MM.1S (cell line): Measurements from ENCODE around the gene CREB1.

Experiments
- DNase-seq: peaks from one replicate; pipeline ENCODE4 v3.0.0-alpha.2; 2015
- H2AFZ ChIP-seq: fragments of 300-600 bp; sonication (generic); 2 replicates; pipeline ENCODE4 v1.6.0; 2016; ENCODE audit warnings: antibody characterized with exemption, low read length
- H3F3A ChIP-seq: fragments of 300-600 bp; sonication (generic); 2 replicates; pipeline ENCODE4 v1.6.1; 2016; ENCODE audit warnings: mild to moderate bottlenecking, antibody characterized with exemption, low read length, moderate library complexity, mixed read lengths; ENCODE audit not compliant: insufficient read depth
- H3K27ac ChIP-seq: fragments of 300-600 bp; sonication (generic); 2 replicates; pipeline ENCODE4 v1.5.1; 2016; ENCODE audit warnings: mild to moderate bottlenecking, low read length
- H3K27me3 ChIP-seq: fragments of 300-600 bp; sonication (generic); replicated peaks from 2 replicates; pipeline ENCODE4 v1.6.0; 2016; ENCODE audit warnings: low read length; ENCODE audit not compliant: insufficient read depth
- H3K36me3 ChIP-seq: fragments of 300-600 bp; sonication (generic); replicated peaks from 2 replicates; pipeline ENCODE4 v1.6.1; 2016; ENCODE audit warnings: mild to moderate bottlenecking, low read length, mixed read lengths; ENCODE audit not compliant: insufficient read depth
- H3K4me1 ChIP-seq: fragments of 300-600 bp; sonication (generic); 2 replicates; pipeline ENCODE4 v1.6.1; 2016; ENCODE audit warnings: low read length, mixed read lengths
- H3K4me2 ChIP-seq: fragments of 300-600 bp; sonication (generic); 2 replicates; pipeline ENCODE4 v1.6.0; 2016; ENCODE audit warnings: low read depth, low read length
- H3K4me3 ChIP-seq: fragments of 300-600 bp; sonication (generic); 2 replicates; pipeline ENCODE4 v1.5.1; 2016; ENCODE audit warnings: low read length, mixed read lengths
- H3K79me2 ChIP-seq: fragments of 300-600 bp; sonication (generic); 2 replicates; pipeline ENCODE4 v1.6.1; 2016; ENCODE audit warnings: mixed run types, low read length, mixed read lengths
- H3K9ac ChIP-seq: fragments of 300-600 bp; sonication (generic); 2 replicates; pipeline ENCODE4 v1.6.1; 2016; ENCODE audit warnings: low read length, mixed read lengths
- H3K9me2 ChIP-seq: fragments of 300-600 bp; sonication (generic); replicated peaks from 2 replicates; pipeline ENCODE4 v1.6.1; 2016; ENCODE audit warnings: mild to moderate bottlenecking, low read length, mixed read lengths; ENCODE audit not compliant: insufficient read depth
- H3K9me3 ChIP-seq: fragments of 300-600 bp; sonication (generic); replicated peaks from 2 replicates; pipeline ENCODE4 v1.6.1; 2016; ENCODE audit warnings: mild to moderate bottlenecking, low read length, mixed read lengths; ENCODE audit not compliant: insufficient read depth
- H4K20me1 ChIP-seq: fragments of 300-600 bp; sonication (generic); 2 replicates; pipeline ENCODE4 v1.6.1; 2016; ENCODE audit warnings: mild to moderate bottlenecking, low read length, moderate library complexity, mixed read lengths; ENCODE audit not compliant: insufficient read depth
- EZH2 ChIP-seq: fragments of 300-600 bp; sonication (generic); optimal IDR thresholded peaks from 2 replicates; pipeline ENCODE3; 2017; ENCODE audit warnings: low read depth, mild to moderate bottlenecking, antibody characterized with exemption, low read length, mixed read lengths
- EZH2phosphoT487 ChIP-seq: fragments of 300-600 bp; sonication (generic); IDR thresholded peaks from 2 replicates; pipeline ENCODE4 v1.6.1; 2018; ENCODE audit warnings: antibody characterized with exemption, low read length
- TF ChIP-seq, protein P1 (sequence below): fragments of 300-600 bp; sonication (generic); IDR thresholded peaks from 2 replicates; pipeline ENCODE4 v1.5.1; 2016; ENCODE audit warnings: antibody characterized with exemption, low read length, mixed read lengths

CREB1 gene

GRCh38 chr2:207491086-207491485 is 38.7 kb upstream of the CREB1 start:
- no peak overlapping the region for H3K27ac ChIP-seq
- DNase-seq = no peak
- no peaks in the 10 kb centered on the region for H3K79me2 ChIP-seq
- no peaks in the 10 kb centered on the region for H3K27me3 ChIP-seq
- no peaks in the 10 kb centered on the region for H3K4me1 ChIP-seq
- H3K9me3 ChIP-seq = no peaks in the 10 kb centered on the region
- no peaks in the 10 kb centered on the region for H3F3A ChIP-seq
- H2AFZ ChIP-seq = no peak overlapping the region
- H3K4me3 ChIP-seq = no peak overlapping the region
- H3K36me3 ChIP-seq = no peaks in the 10 kb centered on the region
- H3K9ac ChIP-seq = no peak overlapping the region
- no peak overlapping the region for H3K4me2 ChIP-seq
- no peaks in the 10 kb centered on the region for H4K20me1 ChIP-seq
- TF ChIP-seq, protein P1, sequence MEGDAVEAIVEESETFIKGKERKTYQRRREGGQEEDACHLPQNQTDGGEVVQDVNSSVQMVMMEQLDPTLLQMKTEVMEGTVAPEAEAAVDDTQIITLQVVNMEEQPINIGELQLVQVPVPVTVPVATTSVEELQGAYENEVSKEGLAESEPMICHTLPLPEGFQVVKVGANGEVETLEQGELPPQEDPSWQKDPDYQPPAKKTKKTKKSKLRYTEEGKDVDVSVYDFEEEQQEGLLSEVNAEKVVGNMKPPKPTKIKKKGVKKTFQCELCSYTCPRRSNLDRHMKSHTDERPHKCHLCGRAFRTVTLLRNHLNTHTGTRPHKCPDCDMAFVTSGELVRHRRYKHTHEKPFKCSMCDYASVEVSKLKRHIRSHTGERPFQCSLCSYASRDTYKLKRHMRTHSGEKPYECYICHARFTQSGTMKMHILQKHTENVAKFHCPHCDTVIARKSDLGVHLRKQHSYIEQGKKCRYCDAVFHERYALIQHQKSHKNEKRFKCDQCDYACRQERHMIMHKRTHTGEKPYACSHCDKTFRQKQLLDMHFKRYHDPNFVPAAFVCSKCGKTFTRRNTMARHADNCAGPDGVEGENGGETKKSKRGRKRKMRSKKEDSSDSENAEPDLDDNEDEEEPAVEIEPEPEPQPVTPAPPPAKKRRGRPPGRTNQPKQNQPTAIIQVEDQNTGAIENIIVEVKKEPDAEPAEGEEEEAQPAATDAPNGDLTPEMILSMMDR = no peak
- TF ChIP-seq EZH2 (no peak), EZH2phosphoT487 (no peak)
- H3K9me2 ChIP-seq = no peaks in the 10 kb centered on the region

DNA sequence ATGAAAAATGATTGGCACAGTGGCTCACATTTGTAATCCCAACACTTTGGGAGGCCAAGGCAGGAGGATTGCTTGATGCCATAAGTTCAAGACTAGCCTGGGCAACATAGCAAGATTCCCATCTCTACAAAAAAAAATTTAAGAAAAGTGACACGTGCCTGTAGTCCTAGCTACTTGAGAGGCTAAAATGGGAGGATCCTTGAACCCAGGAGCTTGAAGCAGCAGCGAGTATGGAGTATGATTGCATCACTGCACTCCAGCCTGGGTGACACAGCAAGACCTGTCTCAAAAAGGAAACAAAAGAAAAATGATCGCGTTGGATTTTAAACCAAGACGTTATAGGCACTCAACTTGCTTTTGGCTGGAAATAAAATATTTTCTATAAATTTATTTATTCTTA is 37.8 kb upstream of the CREB1 start:
- H3F3A ChIP-seq = no peaks in the 10 kb centered on the region
- H3K36me3 ChIP-seq = no peaks in the 10 kb centered on the region
- no peak for DNase-seq

DNA sequence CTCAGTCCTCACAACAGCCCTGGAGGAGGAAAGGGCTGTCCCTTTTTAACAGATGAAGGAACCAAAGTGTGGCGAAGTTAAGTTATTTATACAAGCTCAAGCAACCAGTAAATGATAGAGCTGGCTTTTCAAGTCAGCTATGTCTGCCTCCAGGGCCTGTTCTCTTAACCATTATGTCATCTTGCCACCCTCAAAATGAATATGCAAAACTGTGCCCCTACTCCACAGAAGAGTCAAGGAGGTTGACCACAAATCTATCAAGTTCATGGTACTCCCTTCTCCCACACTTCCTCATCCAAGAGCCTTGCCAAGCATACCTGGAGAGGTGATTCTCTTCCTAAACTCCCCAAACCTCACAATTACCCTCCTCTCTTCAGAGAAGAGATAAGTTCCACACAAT is 37.3 kb upstream of the CREB1 start:
- H3K9me3 ChIP-seq = no peaks in the 10 kb centered on the region
- no peaks in the 10 kb centered on the region for H3K27me3 ChIP-seq
- H4K20me1 ChIP-seq = no peaks in the 10 kb centered on the region
- TF ChIP-seq, protein P1 = no peak
- TF ChIP-seq EZH2 (no peak), EZH2phosphoT487 (no peak)
- H3K4me1 ChIP-seq = no peaks in the 10 kb centered on the region
- no peak overlapping the region for H2AFZ ChIP-seq
- no peak overlapping the region for H3K27ac ChIP-seq
- H3K36me3 ChIP-seq = no peaks in the 10 kb centered on the region
- H3F3A ChIP-seq = no peaks in the 10 kb centered on the region
- no peak overlapping the region for H3K4me3 ChIP-seq
- no peak overlapping the region for H3K9ac ChIP-seq
- H3K4me2 ChIP-seq = no peak overlapping the region
- H3K79me2 ChIP-seq = no peaks in the 10 kb centered on the region
- H3K9me2 ChIP-seq = no peaks in the 10 kb centered on the region
- no peak for DNase-seq

More for the DNA sequence above, 37.8 kb upstream of the CREB1 start:
- no peaks in the 10 kb centered on the region for H3K9me3 ChIP-seq
- H3K4me2 ChIP-seq = no peak overlapping the region
- H3K4me3 ChIP-seq = no peak overlapping the region
- H2AFZ ChIP-seq = no peak overlapping the region
- H4K20me1 ChIP-seq = no peaks in the 10 kb centered on the region
- no peak overlapping the region for H3K9ac ChIP-seq
- TF ChIP-seq, protein P1 = no peak
- TF ChIP-seq EZH2 (no peak), EZH2phosphoT487 (no peak)
- no peaks in the 10 kb centered on the region for H3K79me2 ChIP-seq
- no peak overlapping the region for H3K27ac ChIP-seq
- no peaks in the 10 kb centered on the region for H3K27me3 ChIP-seq
- no peaks in the 10 kb centered on the region for H3K9me2 ChIP-seq
- no peaks in the 10 kb centered on the region for H3K4me1 ChIP-seq
